Raji (cell line): ENCODE results near the gene SH3BGR.

Experiments
- POLR2A ChIP-seq: IDR thresholded peaks from 2 replicates; pipeline ENCODE4 v1.6.1; 2011; ENCODE audit warnings: low read depth, low read length, control low read depth; ENCODE audit not compliant: insufficient read depth

Gene SH3BGR

GRCh38 chr21:39452970-39453342, 1.2 kb downstream of the SH3BGR start:
- no peak for TF ChIP-seq POLR2A

- no peak for TF ChIP-seq POLR2A
Observed at GRCh38 chr21:39453571-39454179, 1.9 kb downstream of the SH3BGR start.

- no peak for TF ChIP-seq POLR2A
Observed at GRCh38 chr21:39454949-39455668, 3.3 kb downstream of the SH3BGR start.

DNA sequence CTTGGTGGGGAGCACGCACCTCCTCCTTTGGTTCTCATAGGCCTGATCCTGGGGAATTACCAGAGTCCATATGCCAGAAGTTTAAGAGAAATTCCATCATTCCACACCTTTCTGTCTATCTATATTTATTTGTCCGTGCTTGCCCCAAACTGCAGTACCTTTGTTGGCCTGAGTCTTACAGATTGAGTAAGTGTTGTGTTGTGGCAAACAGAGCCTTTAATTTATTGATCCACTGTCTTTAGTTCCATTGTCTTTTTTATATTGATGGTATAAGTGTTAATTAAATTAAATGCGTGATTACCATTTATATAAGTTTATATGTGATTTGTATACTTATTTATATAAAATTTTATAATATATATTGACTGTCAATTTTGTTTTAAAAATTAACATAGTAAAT, 4.9 kb downstream of the SH3BGR start:
- TF ChIP-seq POLR2A = no peak

DNA sequence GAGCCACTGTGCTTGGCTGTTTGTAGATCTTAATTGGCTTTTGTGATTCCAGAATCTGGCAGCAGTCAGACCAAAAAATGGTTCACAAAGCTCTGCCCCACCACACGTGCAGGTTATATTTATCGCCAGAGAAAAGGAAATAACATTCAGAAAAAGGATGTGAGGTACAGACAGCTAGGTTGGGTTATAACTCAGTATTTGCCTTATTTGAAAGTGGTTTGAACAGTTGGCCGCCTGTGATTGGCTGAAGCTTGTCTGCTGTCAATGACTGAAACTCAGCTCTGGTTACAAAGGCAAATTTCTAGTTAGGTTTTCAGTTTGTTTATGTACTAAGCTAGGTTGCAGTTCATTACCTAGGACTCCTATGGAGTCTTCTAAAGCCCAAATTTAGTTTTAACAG, 9.6 kb downstream of the SH3BGR start:
- no peak for TF ChIP-seq POLR2A

DNA sequence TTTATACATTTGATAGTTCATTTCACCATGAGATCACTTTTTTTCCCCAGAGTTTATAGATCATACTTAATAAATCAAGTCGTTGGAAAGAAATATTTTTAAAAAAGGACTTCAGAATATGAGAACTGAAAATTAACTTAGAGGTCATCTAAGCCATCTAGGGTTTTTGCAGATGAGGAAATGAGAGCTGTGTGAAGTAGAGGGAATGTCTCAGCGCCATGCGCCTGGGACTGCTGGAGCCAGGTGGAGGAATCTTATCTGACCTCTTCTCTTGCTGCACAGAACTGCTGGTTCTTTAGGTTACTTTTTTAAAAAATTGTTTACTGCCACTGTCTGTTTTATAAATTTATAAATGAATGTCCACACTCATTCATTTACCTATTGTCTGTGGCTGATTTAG, 11.5 kb downstream of the SH3BGR start:
- no peak for TF ChIP-seq POLR2A

GRCh38 chr21:39466584-39466983, 14.8 kb downstream of the SH3BGR start:
- no peak for TF ChIP-seq POLR2A

DNA sequence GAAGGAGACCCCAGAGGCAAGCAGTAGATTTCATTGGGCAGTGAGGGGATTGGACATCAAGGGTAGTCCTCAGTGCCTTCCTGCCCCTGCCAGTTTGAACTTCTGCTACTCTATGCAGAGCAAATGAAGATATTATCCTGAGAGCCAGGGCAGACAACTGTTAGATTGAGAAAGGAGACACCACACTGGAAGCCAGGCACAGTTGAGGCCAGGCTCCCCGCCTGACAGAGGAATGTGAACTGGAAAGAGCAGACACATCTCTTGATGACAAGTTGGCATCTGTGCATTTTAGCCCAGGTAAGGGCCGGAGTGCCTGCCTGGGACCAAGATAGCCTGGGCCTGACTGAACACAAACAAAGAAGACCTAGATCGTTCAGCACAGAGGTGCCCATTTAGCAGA, 16.0 kb downstream of the SH3BGR start:
- no peak for TF ChIP-seq POLR2A

DNA sequence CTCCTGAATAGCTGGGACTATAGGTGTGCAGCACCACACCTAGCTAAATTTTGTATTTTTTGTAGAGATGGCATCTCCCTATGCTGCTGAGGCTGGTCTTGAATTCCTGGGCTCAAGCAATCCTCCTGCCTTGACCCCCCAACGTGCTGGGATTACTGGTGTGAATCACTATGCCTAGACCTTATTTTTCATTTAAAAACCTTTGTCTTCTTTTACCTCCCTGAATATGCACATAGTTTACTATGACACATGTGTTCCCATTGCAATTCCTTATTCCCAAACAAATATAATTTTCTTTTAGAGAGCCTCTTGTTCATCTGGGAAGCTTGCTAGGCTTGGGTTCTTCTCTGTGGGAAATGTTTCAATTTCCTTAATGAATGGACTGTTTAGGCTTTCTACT, 16.8 kb downstream of the SH3BGR start:
- no peak for TF ChIP-seq POLR2A

DNA sequence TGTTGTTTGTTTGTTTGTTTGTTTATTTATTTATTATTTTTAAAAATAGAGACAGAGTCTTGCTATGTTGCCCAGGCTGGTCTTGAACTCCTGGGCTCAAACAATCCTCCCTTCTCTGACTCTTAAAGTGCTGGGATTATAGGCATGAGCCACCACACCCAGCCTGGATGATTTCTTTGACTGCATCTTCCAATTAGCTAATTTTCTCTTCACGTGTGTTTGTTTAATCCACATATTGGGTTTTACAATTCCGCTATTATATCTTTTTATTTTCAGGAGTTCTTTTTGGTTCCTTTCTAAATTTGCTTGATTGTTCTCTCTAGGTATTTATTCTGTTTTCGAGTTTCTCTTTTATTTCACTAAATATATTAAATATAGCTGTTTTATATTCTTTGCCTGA, 19.8 kb downstream of the SH3BGR start:
- no peak for TF ChIP-seq POLR2A

DNA sequence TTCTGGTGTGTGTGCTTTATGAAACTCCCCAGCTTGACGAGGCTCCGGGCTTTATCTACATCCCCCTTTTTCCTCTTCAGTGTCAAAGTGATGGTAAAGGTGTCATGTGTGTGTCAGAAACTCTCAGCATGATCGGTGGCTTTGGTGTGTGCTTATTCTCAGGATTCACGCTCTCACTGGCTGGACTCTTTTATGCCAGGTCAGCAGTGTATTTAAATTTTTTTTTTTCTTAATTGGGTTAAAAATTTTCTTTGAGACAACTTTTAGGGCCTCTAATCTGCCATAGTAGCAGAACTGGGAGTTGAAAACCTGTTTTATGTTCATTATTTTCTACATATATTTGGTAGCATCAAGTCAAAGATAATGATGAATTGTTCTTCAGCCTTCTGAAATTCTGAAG, 21.0 kb downstream of the SH3BGR start:
- no peak for TF ChIP-seq POLR2A

- TF ChIP-seq POLR2A = no peak
Observed at GRCh38 chr21:39474611-39475010, 22.8 kb downstream of the SH3BGR start.

DNA sequence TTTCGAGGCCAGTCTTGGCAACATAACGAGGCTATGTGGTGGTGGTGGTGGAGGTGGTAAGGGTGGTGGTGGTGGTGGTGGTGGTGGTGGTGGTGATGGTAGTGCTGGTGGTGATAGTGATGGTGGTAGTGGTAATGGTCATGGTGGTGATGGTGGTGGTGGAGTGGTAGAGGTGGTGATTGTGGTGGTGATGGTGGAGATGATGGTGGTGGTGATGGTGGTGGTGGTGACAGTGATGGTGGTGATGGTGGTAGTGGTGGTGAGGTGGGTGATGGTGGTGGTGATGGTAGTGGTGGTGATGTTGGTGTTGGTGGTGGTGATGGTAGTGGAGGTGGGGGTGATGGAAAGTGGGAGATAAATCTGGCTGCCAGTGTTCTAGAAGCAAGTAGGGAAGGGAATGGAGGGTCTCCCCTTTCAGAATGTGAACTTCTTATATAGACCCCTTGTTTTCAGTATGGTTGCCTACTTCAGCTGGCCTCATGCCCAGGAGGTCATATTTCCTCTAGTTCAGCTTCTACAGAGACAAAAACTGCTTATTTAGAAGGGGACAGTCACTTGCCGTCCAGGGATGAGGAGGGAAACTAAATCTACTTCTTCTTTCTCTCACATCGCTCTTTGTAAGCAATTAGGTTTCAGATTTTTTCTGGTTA, 27.5 kb downstream of the SH3BGR start:
- no peak for TF ChIP-seq POLR2A

DNA sequence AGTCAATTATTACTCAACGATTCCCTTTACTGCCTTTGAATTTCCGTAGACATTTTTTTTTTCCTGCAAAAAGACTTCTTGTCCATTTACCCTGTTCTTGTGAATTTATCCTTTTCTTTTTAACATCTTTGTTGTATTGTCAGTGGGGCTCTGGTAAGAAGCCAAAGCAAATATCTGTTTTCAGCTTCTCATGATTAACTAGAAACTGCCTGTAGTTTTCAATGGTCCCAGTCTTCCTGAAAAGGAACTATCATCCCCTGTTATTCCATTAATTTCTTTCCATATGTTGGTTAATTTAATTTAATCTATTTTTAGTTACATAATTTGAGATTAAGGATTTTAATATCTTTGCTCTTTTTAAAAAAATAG, 28.0 kb downstream of the SH3BGR start:
- no peak for TF ChIP-seq POLR2A

DNA sequence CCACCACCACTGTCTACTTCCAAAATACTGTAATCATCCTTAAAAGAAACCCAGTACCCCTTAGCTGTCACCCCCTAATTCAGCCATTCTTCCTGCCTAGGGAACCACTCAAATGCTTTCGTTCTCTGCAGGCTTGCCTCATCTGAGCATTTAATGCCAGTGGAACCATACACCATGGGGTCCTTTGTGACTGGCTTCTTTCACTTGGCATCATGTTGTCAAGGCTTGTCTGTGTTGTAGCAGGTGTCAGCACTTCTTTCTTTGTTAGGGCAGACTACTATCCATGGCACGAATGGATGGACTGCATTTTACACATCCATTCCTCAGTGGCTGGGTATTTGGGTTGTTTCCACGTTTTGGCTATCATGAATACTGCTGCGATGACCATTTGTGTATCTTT, 28.5 kb downstream of the SH3BGR start:
- no peak for TF ChIP-seq POLR2A

- TF ChIP-seq POLR2A = no peak
Observed at GRCh38 chr21:39481886-39482285, 30.1 kb downstream of the SH3BGR start.
